Kidney glomerular epithelial cell (primary cell): ENCODE measurements around the gene NTSR2.

Experiments used
- DNase-seq: peaks from one replicate; lab custom pipeline; 2025; lab: John Stamatoyannopoulos, UW

NTSR2 gene

DNA sequence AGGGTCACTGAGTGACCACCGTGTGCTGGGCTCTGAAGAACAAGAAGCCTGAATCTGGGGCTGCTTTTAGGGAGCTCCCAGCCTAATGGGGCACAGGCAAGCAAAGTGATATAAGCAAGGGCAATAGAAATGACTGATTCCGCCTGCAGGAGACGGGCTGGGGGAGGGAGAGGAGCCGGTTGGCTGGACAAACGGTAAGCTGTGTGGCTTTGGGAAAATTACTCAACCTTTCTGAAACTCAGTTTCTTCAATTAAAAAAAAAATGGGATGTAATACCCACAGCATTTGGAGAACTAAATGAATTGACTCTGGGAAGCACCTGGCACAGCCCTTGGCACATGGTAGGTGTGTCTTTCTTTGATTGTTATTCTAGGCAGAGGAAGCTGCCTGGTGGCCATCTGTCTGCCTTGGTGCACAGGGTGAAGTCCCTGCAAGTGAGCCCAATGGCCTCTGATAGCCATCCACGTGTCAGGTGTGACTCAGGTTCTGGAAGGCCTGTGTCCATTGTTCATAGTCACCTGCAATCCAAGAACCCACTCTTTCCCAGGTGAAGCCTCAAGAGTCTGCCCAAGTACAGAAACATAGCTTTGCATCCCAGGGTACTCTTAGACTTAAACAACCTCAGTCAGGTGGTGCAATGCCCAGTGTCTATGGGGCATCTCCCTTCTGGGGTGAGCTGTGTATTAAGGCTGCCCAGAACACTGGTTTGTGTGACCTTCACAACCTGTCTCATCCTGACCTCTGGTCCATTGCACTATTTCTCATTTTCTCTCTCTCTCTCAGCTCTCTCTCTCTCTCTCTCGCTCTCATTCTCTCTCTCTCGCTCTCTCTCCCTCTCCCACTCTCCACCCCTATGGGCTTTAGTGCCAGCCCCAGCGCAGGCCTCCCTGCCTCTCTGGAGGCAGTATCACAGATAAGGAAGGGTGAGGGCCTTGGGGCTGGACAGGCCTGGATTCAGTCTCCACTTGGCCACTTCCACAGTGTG is 30.0 kb upstream of the NTSR2 start:
- no peak for DNase-seq

GRCh38 chr2:11698009-11698922 is 28.3 kb upstream of the NTSR2 start:
- no peak for DNase-seq

- peak; percentile 71 for DNase-seq
These were observed 27.3 kb upstream of the NTSR2 start for GRCh38 chr2:11697103-11697871.

GRCh38 chr2:11696736-11697102 is 26.7 kb upstream of the NTSR2 start:
- no peak for DNase-seq

DNA sequence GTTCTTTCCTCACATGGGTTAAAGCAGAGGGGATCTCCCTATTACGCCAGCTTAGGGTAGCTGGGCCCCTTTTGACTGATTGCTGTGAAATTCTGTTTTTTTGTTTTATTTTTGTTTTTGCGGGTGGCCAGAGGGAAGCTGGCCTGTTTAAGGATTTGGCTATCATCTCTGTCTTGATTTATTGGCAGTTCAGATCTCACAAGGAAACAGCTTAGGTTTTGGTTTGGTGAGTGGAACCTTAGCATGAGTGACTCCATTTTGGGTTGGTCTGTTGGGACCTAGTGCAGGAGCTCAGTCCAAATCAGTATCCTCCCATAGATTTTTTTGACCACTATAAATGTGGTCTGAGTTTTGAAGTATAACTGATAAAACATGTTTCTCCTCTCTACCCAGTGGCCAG is 25.6 kb upstream of the NTSR2 start:
- no peak for DNase-seq

GRCh38 chr2:11692966-11693521 is 23.0 kb upstream of the NTSR2 start:
- DNase-seq: peak; percentile 80

DNA sequence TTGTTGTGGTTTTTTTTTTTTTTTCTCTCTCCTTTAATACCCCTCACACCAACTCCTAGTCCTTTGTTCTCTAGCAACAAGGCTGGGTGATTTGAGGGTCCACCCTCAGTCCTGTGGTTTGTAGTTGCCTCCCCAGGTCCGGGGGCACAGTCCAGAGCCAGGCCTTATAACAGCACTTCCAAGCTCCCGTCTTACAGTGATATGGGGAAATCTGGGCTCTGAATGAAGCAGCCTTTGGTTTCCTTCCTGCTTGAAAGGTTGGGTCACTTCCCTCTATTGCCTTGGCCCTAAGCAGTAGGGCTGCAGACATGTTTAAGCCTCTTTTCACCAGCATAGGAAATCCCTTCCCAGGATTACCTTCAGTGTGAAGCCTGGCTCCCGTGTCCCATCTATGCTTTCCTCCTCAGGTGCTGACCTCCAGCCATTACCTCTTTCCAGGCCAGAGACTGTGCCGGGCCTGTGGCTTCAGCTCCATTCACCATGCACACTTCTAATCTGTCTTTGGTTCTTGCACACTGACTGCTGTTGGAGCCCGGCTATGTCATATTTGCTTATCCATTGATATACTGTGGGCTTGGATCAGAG is 21.2 kb upstream of the NTSR2 start:
- no peak for DNase-seq

DNA sequence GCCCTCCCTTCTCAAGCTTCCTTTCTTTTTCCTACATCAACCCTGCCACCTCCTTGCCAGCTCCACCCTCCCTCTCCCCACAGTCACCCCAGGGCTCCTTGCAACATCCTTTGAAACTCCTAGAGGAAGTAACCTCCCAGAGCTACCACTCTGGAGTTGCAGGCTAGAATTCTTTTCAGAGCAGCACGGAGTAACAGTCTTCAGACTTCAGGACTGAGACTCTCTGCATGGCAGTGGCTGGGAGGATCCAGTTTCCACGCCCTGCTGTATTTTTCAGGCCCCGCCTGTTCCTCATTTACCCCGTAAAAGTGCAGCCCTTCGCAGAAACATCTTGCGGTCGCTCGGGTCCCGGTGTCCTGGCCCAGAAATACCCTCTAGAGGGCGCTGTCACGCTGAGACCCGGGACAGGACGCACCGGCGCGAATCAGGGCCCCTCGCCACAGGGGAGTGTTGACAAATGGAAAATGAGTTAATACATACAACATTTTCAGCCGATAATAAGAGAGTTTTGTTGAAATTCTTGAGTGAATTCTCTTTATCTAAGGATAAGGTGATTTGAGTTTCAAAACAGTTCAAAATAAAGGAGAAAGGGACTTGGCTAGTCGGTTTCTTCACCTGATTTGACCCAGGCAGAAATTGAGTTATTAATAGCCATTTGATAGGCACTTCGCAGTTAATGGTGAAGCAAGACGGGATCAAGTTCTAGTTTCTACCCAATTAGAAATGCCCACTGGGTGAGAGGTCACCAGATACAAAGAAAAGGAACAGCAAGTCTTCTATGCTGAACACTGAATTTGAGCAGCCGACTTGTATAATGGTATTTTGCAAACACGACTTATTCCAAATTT is 18.5 kb upstream of the NTSR2 start:
- DNase-seq: peak; percentile 62

DNA sequence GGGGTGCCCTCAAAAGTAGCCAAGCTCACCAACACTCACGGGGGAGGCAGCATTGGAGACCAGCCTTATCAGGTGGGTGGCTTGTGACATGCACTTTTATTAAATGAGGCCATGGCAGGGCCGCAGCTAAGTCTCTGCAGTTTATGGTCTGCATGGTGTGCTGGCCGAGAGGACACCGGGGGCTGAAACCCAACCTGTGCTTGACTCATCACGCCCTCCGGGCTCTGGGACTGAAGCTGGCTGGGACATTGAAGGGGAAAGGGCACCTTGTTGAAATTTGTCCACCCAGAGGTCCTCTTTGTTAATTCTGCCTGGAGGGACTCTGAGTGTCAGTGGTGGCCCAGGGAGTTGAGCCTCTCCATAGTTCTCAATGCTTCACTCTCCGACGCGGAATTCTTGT is 17.7 kb upstream of the NTSR2 start:
- DNase-seq: no peak

- no peak for DNase-seq
These were observed 16.0 kb upstream of the NTSR2 start for GRCh38 chr2:11685906-11686470.

DNA sequence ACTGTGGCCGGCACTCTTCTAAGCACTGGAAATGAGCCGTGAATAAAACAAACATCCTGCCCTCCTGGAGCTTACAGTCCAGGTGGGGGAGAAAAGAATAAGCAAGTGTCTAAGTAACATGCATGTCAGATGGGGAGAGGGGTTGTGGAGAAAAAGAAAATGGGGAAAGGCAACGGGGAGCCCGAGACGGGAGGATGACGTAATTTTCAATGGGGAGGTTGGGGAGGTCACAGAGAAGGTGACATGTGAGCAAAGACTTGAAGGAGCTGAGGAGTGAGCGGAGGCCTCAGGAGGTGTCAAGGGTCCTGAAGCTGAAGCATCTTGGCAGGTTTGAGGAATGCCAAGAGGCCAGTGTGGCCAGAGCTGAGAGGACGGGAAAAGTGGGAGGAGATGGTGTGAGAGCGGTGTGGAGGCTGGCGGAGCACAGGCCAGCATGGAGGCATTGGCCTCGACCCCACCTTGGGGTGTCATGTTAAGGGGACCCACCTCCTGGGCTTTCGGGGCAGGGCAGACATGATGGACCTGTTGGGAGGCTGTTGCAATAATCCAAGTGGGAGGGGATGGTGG is 15.0 kb upstream of the NTSR2 start:
- no peak for DNase-seq

DNA sequence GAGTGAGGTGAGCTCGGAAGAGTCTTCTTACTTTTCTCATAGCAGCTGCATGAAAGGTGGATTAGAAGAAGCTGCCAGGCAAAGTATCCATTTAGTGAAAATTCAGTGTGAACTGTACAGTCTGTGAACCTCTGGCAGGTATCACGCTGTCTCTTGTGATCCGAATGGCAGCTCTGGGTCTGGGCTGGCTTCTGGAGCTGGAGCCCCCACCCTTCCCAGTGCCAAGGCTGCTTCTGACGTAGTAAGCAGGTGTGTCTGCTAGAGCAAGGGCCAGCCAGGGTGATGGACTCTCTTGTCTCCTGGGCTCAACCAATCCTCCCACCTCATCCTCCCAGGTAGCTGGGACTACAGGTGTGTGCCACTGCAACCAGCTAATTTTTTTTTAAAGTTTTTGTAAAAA is 14.0 kb upstream of the NTSR2 start:
- DNase-seq: no peak

DNA sequence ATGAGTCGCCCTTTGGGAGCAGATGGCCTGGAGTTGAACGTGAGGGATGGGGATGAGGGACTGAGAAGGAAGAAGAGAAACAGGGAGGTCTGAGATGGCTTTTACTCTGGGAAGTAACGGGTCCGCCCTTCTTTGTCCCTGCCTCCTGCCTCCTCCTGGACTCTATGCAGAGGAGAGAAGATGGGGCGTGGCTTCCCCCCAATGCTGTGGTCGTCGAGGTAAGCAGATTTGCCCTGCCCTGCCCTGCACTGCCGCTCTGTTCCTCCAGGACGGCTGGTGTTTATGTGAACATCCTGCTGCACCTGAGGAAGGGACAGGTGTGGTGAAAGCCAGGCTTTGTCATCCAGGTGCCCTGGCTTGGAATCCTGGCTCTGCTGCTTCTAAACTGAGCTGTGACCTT is 13.5 kb upstream of the NTSR2 start:
- no peak for DNase-seq

DNA sequence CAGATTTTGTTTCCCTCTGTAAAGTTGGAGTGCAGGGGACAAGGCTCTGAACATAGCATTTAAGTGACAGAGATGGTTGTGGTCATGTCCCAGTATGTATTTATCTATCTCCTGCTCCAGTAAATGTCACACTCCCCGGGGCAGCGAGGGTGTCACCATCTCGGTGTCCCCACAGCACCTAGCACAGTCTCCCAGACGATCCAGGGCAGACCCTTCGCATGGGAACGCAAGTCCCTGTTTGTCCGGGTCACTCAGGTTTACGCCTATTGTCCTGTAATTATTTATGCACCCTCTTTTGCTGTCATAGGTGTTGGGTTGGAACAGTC is 12.6 kb upstream of the NTSR2 start:
- no peak for DNase-seq

DNA sequence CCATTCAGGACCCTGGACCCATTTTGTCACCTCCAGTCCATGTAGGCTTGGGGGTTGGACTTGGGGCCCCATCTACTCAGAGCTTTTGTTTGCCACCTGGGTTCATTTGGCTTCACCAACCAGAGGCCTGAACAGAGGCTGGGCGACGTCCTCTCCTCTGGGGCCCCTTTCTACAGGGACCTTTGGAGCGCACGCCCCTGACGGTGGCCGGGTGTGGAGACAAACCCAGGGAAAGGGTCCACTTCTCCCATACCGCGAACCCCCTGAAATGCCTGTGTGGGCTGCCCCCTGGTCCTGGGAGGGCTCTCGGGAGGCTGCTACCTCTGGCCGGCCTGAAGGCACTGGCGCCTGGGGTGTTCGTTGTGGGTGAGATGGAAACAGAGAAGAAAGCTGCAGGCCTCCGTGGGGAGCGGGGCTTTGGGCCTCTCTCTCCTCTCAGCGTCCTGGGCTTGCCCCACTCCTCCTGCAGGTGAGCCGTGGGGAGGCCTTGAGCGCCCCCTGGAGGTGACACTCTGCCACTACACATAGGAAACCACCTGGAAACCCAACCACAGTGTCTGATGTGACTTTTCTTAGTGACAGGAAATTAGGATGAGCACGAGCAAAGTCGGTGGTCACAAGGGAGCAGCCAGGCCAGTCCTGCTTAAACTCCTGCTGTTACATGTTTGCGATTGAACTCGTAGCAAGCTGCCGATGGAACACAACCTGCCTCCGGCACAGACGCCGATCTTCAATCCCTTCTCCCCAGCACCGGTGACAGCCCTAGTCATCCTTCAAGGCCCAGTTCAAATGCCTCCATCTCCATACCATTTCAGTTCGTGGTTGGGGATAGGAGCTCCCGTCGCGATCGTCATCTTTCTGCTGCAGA is 12.0 kb upstream of the NTSR2 start:
- DNase-seq: no peak

DNA sequence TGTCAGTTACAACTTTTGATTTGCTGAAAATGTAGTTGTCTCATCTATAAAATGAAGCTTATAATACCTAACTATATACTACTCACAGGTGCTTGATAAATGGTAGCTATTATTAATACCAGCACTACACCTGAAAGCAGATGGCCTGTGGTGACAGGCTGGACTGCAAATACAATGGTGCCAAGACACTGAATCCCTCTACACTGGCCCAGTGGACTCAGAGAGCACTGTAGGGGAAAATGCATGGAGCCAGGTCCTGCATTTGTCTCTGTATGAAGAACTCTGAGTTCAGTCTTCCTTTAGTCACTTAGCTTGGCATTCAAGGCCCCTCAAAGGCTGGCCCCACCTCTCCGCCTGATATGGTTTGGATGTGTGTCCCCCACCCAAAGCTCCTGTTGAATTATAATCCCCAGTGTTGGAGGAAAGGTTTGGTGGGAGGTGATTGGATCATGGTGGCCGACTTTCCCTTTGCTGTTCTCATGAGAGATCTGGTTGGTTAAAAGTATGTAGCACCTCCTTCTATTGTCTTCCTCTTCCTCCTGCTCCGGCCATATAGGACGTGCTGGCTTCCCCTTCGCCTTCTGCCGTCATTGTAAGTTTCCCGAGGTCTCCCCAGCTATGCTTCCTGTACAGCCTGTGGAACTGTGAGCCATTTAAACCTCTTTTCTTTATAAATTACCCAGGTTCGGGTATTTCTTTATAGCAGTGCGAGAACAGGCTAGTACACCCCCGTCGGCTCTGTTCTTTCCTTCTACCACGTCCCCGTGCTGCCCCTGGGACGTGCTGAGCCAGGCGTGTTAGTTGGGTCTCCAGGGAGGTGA is 11.1 kb upstream of the NTSR2 start:
- no peak for DNase-seq

DNA sequence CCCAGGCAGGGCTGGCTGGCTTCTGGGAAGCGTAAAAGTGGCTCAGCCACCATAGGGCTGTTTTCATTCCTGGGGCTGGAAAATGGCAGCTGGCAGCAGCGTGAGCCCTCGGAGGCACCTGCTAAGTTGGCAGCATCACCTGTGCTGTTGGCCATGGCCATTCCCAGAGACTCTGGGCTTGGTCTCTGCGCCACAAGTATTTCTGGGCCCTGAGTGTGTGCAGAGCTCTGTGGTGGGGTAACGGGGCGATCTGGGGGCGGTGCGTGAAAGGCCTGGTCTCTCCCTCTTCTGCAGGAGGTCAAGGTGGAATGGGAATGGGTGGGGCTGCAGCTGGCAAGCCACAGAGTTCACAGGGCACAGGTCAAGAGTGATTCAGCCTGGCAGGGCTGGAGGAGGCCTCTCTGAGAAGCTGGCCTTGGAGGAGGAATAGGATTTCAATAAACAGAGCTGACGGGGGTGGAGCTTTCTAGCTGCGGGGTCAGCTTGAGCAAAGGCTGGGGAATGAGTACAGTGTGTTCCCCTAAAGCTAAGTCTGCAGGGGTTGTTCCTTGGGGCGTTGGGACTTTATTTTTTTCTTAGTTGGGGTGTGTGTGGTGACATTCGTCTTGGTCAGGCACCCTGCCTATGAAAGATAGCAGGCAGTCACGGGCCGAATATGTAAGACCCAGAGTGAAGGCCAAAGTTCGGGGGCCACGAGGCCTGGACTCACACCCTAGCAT is 10.3 kb upstream of the NTSR2 start:
- DNase-seq: no peak
